ENCODE results near the gene PRC1.

PRC1 gene

DNA sequence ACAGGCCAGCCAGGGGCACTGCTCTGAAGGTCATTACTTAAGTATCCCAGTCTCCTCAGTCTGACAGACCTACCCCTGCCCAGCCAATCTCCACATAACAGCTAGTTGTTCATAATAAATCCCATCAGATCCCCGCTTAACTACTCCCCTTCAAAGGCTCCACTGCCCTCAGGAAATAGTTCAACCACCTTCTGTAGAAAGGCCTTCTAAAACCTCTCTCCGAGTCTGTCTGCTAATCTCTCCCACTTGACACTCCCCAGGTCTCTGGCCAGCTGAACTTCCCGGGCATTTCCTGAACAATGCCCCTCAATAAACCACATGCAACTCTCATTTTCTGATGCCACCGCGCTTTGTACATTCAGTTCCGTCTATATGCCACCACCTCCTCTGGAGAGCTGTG lies 6.0 kb downstream of the PRC1 start:
- DNase-seq = no peak

- DNase-seq = no peak
Measured at GRCh38 chr15:90987561-90988141, 6.7 kb downstream of the PRC1 start.

- no peak for DNase-seq
Measured at GRCh38 chr15:90986790-90987507, 7.4 kb downstream of the PRC1 start.

DNA sequence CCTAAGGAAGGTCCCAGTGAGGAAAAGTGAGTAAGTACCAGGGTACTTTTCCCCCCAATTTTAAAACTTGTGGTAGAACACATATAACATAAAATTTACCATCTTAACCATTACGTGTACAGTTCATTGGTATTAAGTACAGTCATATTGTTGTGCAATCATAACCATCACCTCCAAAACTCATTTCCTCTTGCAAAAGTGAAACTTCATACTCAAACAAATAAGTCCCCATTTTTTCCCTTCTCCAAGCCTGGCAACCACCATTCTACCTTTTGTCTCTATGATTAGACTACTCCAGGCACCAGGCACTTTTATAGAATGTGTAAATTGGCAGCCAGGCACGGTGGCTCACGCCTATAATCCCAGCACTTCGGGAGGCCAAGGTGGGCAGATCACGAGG lies 12.2 kb downstream of the PRC1 start:
- no peak for DNase-seq

GRCh38 chr15:90981681-90982080 lies 12.7 kb downstream of the PRC1 start:
- no peak for DNase-seq

DNA sequence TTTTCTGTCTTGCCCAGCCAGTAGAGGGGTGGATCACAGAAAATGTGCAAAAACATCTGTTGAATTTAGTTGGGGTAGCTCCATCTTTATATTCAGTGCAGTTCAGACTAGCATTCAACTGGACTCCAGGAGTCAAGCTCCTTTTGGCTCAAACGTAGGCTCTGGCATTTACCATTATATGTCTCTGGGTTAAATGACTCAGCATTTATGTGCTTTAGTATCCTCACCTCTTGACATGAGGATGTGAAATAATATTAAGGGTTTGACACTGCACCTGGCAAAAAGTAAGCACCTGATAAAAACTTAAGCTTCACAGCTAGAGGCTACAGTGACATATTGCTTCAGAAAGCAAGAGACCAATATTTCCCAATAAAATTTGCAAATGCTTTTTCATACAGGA lies 14.8 kb downstream of the PRC1 start:
- no peak for DNase-seq

DNA sequence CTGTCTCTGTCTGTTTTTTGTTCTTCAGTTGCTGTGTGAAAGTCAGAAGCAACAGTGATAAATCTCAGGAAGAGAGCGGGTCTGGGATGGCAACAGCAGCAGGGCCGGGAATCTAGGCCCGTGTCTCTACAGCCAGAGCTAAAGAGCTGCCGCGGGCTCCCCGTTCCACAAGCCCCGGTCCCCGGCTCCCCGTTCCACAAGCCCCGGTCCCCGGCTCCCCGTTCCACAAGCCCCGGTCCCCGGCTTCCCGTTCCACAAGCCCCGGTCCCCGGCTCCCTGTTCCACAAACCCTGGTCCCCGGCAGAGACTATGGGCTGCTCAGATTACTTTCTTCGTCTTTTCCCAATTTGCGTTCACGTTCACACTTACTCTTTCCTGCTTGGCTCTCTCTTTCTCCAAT lies 20.1 kb downstream of the PRC1 start:
- DNase-seq = no peak

GRCh38 chr15:90972133-90972532 lies 22.2 kb downstream of the PRC1 start:
- no peak for DNase-seq

- DNase-seq = no peak
Measured at GRCh38 chr15:90970274-90970673, 24.1 kb downstream of the PRC1 start.

DNA sequence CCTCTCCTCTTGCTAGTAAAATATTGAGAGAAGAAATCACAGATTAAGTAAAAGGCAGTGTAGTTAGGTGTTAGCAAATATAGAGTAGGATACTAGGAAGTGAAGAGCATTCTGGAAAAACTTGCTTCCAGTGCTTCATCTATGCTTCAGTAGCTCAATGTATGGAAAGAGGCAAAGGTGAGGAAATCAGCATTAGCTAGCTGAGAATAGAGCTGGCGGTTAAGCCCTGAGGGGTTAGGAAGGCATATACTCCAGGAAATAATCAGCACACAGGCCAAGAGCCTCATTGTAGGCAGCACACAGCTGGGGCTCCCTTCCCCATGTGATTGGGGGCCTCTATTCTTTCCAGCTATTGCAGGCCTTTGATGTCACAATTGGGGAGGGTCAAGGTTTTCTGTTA lies 25.9 kb downstream of the PRC1 start:
- DNase-seq = no peak

- DNase-seq = no peak
Measured at GRCh38 chr15:90967206-90967605, 27.1 kb downstream of the PRC1 start.

- DNase-seq = no peak
Measured at GRCh38 chr15:90966262-90966661, 28.1 kb downstream of the PRC1 start.

DNA sequence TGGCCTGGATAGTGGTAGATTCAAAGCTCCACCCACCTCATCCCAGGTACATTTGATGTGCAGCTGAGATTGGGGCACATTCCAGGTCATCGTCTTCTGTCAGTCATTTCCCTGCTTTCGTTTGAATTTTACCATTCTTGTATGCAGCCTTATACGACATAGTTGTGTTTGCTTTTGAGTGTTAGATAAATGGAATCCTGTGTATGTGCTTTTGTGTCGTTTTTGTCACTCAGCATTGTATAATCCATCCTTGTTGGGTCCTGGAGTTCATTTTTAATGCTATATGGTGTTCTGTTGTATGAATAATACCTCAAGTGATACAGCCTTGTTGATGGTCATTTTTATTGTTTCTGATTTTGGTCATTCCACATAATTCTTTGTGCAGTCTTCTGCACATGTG lies 32.3 kb downstream of the PRC1 start:
- no peak for DNase-seq

- no peak for DNase-seq
Measured at GRCh38 chr15:90960298-90961091, 33.8 kb downstream of the PRC1 start.

- no peak for DNase-seq
Measured at GRCh38 chr15:90959894-90960293, 34.4 kb downstream of the PRC1 start.

DNA sequence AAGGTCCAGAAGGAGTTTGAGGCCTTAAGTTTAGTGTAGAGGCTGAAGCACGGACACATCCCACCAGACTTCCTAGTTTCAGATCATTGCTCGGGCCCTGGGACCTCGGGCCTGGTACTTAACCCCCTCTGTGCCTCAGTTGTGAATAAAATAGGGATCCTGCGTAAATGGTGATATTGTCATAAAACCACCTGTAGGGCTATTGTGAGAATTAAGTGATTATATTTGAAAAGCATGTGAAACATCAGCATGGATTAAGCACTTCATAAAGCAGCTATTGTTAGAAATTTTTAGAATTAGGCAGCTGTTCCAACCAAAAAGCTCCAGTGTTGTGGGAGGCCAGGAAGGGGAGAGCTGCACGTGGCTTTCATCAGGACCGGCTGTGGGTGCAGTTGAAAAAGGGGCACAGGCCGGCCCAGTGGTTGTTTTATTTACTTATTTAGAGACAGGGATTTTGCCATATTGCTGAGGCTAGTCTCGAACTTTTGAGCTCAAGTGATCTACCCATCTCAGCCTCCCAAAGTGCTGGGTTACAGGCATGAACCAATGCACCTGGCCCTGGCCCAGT lies 35.2 kb downstream of the PRC1 start:
- no peak for DNase-seq

- no peak for DNase-seq
Measured at GRCh38 chr15:90957791-90958190, 36.5 kb downstream of the PRC1 start.

GRCh38 chr15:90957031-90957790 lies 37.1 kb downstream of the PRC1 start:
- DNase-seq = no peak

DNA sequence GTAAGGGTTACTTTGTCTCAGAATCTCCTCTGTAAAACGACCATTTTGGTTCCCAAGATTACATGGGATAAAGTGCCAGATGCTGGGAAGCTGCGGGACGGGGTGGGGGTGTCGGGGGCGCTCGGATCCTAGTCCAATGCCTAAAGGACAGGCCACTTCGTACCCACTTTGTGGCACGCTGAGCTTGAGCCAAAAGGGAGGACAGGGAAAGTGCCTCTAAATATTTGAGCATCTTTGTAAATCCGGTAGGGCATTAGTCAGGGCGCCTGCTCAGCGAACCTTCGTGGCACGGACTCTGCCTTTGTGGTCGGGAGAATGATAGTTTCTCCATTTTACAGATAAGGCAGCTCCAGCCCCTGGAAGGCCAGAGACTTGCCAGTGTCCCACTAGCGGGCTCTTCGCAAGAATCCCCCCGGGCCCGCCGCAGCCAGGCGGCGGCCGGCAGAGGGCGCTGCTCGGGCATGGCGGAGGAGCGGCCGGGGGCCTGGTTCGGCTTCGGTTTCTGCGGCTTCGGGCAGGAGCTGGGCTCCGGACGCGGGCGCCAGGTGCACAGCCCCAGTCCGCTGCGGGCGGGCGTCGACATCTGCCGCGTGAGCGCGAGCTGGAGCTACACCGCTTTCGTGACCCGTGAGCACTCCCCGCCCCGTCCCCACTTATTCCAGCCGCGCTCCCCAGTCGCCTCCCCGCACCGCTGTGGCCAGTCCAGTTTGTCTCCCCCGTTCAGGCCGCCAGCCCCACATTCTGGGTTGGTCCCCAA lies 37.9 kb downstream of the PRC1 start:
- peak; percentile 91 for DNase-seq

DNA sequence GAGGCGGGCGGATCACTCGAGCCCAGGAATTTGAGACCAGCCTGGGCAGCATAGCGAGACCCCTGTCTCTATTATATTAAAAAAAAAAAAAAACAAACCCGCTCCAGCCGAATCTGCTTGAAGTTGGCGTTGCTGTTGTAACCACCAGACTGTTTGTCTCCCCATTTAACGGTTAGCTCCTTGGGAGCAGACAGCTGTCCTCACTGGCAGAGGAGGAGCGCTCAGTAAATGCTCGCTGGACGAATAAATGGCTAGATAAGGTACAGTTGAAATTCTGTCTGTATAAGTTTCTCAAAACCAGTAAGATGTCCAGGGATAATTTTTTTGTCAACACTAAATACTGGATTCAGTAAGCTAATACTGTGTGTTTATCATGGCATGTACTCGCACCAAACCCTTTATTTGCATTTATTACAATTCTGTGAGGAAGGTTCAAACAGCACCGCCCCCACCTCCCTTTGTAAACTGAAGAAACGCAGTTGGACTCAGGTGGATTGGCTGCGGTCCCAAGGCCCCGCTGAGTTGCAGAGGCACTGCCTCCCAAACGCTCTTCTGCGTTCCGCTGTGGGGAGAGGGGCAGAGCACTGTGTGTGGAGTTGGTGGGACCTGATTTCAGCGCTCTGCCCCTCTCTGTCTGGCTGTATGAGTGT lies 38.6 kb downstream of the PRC1 start:
- DNase-seq = no peak

- DNase-seq = peak; percentile 94
Measured at GRCh38 chr15:90954712-90955623, 39.4 kb downstream of the PRC1 start, which contains the start of gene RCCD1. Gene RCCD1 (plus strand): TSS chr15:90954884. CDS start chr15:90956735, 1,851 bp downstream.

Data from activated CD8-positive, alpha-beta memory T cell treated with anti-CD3 and anti-CD28 coated beads, Interleukin-2, amount 50 U/mL, for 48 hours (primary cell).